Neural progenitor cell (in vitro differentiated cells): Measurements from ENCODE around the gene NPR2. TPM values are rescaled to one million over a fixed set of nuclear protein-coding genes. Genes with fewer than 3 reads are reported as not detected.

Experiments
- DNase-seq: peaks from one replicate; pipeline ENCODE4 v3.0.0-alpha.2; 2016; ENCODE audit warnings: low spot score
- H2AFZ ChIP-seq: fragments of 200-600 bp; sonication (generic); replicated peaks from 2 replicates; pipeline ENCODE4 v1.6.1; 2016; ENCODE audit warnings: antibody characterized with exemption
- H3F3A ChIP-seq: fragments of 200-600 bp; sonication (generic); 2 replicates; pipeline ENCODE4 v1.6.1; 2016; ENCODE audit warnings: antibody characterized with exemption, low read depth
- H3K27ac ChIP-seq: fragments of 200-600 bp; sonication (generic); 2 replicates; pipeline ENCODE4 v1.5.1; 2016; ENCODE audit warnings: mild to moderate bottlenecking
- H3K27me3 ChIP-seq: fragments of 200-600 bp; sonication (generic); 2 replicates; pipeline ENCODE4 v1.6.1; 2016; ENCODE audit warnings: mild to moderate bottlenecking, moderate library complexity
- H3K36me3 ChIP-seq: fragments of 200-600 bp; sonication (generic); 2 replicates; pipeline ENCODE4 v1.5.1; 2016
- H3K4me1 ChIP-seq: fragments of 200-600 bp; sonication (generic); 2 replicates; pipeline ENCODE4 v1.6.1; 2016; ENCODE audit warnings: mixed run types
- H3K4me2 ChIP-seq: fragments of 200-600 bp; sonication (generic); 2 replicates; pipeline ENCODE4 v1.6.1; 2016
- H3K4me3 ChIP-seq: fragments of 200-600 bp; sonication (generic); 2 replicates; pipeline ENCODE4 v1.5.1; 2016
- H3K79me2 ChIP-seq: fragments of 200-600 bp; sonication (generic); 2 replicates; pipeline ENCODE4 v1.6.1; 2016; ENCODE audit warnings: low read depth
- H3K9ac ChIP-seq: fragments of 200-600 bp; sonication (generic); 2 replicates; pipeline ENCODE4 v1.6.1; 2016
- H3K9me3 ChIP-seq: fragments of 200-600 bp; sonication (generic); 2 replicates; pipeline ENCODE4 v1.5.1; 2016; ENCODE audit warnings: low read depth
- H4K20me1 ChIP-seq: fragments of 200-600 bp; sonication (generic); 2 replicates; pipeline ENCODE4 v1.6.1; 2016; ENCODE audit warnings: low read depth
- H3K27ac Mint-ChIP-seq: 3 replicates; pipeline ENCODE4 v1.8.0; 2021; ENCODE audit warnings: mixed read lengths
- H3K27me3 Mint-ChIP-seq: 2 replicates; pipeline ENCODE4 v1.8.0; 2022; ENCODE audit warnings: low read depth, mild to moderate bottlenecking, inconsistent platforms, moderate library complexity, mixed read lengths; ENCODE audit not compliant: insufficient read depth
- H3K36me3 Mint-ChIP-seq: 3 replicates; pipeline ENCODE4 v1.8.0; 2021; ENCODE audit warnings: mixed read lengths
- H3K4me1 Mint-ChIP-seq: 3 replicates; pipeline ENCODE4 v1.8.0; 2021; ENCODE audit warnings: mixed read lengths
- H3K4me3 Mint-ChIP-seq: 3 replicates; pipeline ENCODE4 v1.8.0; 2021; ENCODE audit warnings: mild to moderate bottlenecking, moderate library complexity, mixed read lengths
- H3K9me3 Mint-ChIP-seq: 3 replicates; pipeline ENCODE4 v1.8.0; 2020; ENCODE audit warnings: mixed read lengths
- EZH2 ChIP-seq: fragments of 200-600 bp; sonication (generic); IDR thresholded peaks from 2 replicates; pipeline ENCODE4 v1.6.1; 2017; ENCODE audit warnings: antibody characterized with exemption, mild to moderate bottlenecking, moderate library complexity
- EZH2phosphoT487 ChIP-seq: fragments of 200-600 bp; sonication (generic); IDR thresholded peaks from 2 replicates; pipeline ENCODE4 v1.6.1; 2017; ENCODE audit warnings: antibody characterized with exemption
- total RNA-seq: library from RNA; depleted of rRNA; stranded (reverse); fragments of >200 nt; gene quantifications from 2 replicates; pipeline ENCODE4 v1.2.3, GENCODE V29; 2015; ENCODE audit warnings: low replicate concordance
- TF ChIP-seq, protein P1 (sequence below): fragments of 200-600 bp; sonication (generic); IDR thresholded peaks from 2 replicates; pipeline ENCODE4 v1.5.1; 2017; ENCODE audit warnings: antibody characterized with exemption, mild to moderate bottlenecking

Gene NPR2
- total RNA-seq, 1 donor from 2014 or later = 5.6 TPM

DNA sequence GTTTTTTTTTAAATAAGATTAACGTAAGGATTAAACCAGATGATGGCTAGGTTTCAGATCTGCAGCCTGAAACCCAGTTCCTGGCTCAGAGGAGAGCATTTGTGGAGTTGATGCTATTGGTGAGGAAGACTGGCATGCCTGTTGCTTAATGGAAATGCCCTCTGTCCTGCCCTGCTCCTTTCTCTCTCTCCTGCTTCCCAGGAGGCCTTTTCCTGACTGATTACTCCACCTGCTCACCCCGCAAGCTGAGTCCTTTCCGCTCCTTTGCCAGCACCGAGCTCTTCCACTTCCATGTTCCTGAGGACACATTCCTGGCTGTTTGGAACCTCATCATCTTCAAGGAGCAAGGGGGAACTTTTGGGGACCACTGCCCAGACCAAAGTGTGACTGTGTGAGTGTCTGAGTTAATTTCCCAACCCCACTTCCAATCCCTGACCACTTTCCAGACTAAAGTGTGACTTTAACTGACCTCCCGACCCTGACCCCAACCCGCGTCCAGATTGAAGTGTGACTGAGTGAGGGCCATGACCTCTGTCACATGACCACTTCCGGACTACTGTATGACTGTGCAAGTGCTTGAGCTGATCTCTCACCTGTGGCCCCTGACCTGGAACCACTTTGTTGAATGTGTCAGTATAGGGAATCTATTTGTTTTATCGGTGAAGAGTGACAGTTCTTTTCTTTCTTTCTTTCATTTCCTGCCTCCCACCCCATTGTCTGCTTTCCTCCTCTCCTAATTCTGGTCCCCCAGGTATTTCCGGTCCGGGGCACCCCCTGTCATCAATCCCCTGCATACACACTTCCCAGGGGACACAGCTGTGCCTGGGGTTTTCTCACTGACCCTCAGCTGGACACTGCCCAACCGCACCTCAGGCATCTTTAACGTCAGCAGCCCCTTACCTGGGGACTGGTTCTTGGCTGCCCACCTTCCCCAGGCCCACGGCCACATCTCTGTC, 43.1 kb downstream of the NPR2 start:
- Histone ChIP-seq H3K36me3 (no peaks in the 10 kb centered on the region), H2AFZ (no peak overlapping the region), H3K27ac (no peak overlapping the region), H4K20me1 (peaks cover 7% of the 10 kb centered on the region), H3F3A (peaks cover 2% of the 10 kb centered on the region), H3K9ac (no peak overlapping the region), H3K4me1 (peaks cover 7% of the 10 kb centered on the region), H3K27me3 (no peaks in the 10 kb centered on the region), H3K9me3 (no peaks in the 10 kb centered on the region), H3K79me2 (no peaks in the 10 kb centered on the region), H3K4me2 (no peak overlapping the region), H3K4me3 (no peak overlapping the region)
- H3K4me3 Mint-ChIP-seq = no peak overlapping the region
- peaks cover 2% of the 10 kb centered on the region for H3K27me3 Mint-ChIP-seq
- H3K27ac Mint-ChIP-seq = peak overlapping the region; percentile 46
- H3K4me1 Mint-ChIP-seq = peaks cover 32% of the 10 kb centered on the region
- peaks cover 4% of the 10 kb centered on the region for H3K36me3 Mint-ChIP-seq
- DNase-seq = no peak
- TF ChIP-seq, protein P1, sequence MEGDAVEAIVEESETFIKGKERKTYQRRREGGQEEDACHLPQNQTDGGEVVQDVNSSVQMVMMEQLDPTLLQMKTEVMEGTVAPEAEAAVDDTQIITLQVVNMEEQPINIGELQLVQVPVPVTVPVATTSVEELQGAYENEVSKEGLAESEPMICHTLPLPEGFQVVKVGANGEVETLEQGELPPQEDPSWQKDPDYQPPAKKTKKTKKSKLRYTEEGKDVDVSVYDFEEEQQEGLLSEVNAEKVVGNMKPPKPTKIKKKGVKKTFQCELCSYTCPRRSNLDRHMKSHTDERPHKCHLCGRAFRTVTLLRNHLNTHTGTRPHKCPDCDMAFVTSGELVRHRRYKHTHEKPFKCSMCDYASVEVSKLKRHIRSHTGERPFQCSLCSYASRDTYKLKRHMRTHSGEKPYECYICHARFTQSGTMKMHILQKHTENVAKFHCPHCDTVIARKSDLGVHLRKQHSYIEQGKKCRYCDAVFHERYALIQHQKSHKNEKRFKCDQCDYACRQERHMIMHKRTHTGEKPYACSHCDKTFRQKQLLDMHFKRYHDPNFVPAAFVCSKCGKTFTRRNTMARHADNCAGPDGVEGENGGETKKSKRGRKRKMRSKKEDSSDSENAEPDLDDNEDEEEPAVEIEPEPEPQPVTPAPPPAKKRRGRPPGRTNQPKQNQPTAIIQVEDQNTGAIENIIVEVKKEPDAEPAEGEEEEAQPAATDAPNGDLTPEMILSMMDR = no peak
- TF ChIP-seq EZH2 = no peak
- TF ChIP-seq EZH2phosphoT487 = no peak
- no peaks in the 10 kb centered on the region for H3K9me3 Mint-ChIP-seq

DNA sequence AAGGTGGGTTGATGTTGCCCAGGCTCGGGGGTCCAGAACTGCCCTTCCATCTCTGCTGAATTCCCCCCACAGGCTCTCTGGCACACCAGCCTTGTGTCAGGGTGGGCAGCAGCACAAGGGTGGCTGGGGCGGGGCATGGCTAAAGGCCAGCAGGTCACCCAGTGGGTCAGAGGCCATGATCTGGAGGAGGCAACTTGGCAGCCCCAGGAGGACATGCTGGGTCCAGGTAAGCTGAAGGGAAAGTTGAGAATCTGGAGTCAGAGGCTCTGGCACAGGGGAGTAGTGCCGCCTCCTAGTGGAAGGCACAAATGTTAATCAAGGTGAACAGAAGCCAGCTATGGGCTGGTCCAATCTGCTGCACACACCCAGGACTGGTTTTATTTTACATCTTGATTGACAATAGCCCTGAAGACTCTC, 43.8 kb downstream of the NPR2 start:
- Mint-ChIP-seq H3K4me1 (peaks cover 29% of the 10 kb centered on the region), H3K36me3 (peaks cover 4% of the 10 kb centered on the region), H3K27me3 (peaks cover 2% of the 10 kb centered on the region), H3K27ac (no peak overlapping the region), H3K4me3 (no peak overlapping the region), H3K9me3 (no peaks in the 10 kb centered on the region)
- no peak overlapping the region for H3K27ac ChIP-seq
- H3K36me3 ChIP-seq = no peaks in the 10 kb centered on the region
- no peaks in the 10 kb centered on the region for H3F3A ChIP-seq
- H3K79me2 ChIP-seq = no peaks in the 10 kb centered on the region
- H3K4me1 ChIP-seq = peaks cover under 1% of the 10 kb centered on the region
- H2AFZ ChIP-seq = no peak overlapping the region
- H3K9me3 ChIP-seq = no peaks in the 10 kb centered on the region
- TF ChIP-seq EZH2phosphoT487 = no peak
- TF ChIP-seq, protein P1 = peak; percentile 55
- no peak for TF ChIP-seq EZH2
- H4K20me1 ChIP-seq = peaks cover 7% of the 10 kb centered on the region
- H3K27me3 ChIP-seq = no peaks in the 10 kb centered on the region
- H3K4me3 ChIP-seq = no peak overlapping the region
- no peak overlapping the region for H3K4me2 ChIP-seq
- H3K9ac ChIP-seq = no peak overlapping the region
- DNase-seq = peak; percentile 42

DNA sequence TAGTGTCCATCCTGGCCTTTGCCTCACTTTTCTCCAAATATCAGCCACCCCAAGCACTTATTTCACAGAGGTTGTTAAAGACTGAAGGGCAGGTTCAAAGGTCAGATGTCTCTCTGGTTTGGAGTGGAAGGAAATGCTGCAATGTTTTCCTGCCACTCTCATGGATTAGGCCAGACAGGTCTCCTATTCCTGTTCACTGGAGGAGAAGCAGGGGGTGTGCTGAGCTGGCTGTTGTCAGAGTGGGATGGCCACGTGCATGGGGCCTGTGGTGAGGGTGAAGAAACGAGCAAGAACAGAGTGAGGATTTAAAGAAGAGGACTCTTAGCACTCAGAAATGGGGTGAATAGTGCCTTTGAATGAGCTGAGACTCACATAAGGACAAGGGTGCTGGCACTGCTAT, 44.4 kb downstream of the NPR2 start:
- no peak overlapping the region for H2AFZ ChIP-seq
- peaks cover 4% of the 10 kb centered on the region for H3K36me3 Mint-ChIP-seq
- H3K27ac Mint-ChIP-seq = no peak overlapping the region
- H4K20me1 ChIP-seq = peaks cover 4% of the 10 kb centered on the region
- no peaks in the 10 kb centered on the region for H3K36me3 ChIP-seq
- H3K79me2 ChIP-seq = no peaks in the 10 kb centered on the region
- TF ChIP-seq EZH2 = no peak
- TF ChIP-seq EZH2phosphoT487 = no peak
- TF ChIP-seq, protein P1 = no peak
- H3K9ac ChIP-seq = no peak overlapping the region
- H3K27me3 ChIP-seq = no peaks in the 10 kb centered on the region
- H3K9me3 ChIP-seq = no peaks in the 10 kb centered on the region
- no peaks in the 10 kb centered on the region for H3F3A ChIP-seq
- no peak overlapping the region for H3K4me2 ChIP-seq
- H3K27me3 Mint-ChIP-seq = peaks cover 2% of the 10 kb centered on the region
- H3K9me3 Mint-ChIP-seq = no peaks in the 10 kb centered on the region
- no peak overlapping the region for H3K27ac ChIP-seq
- no peak overlapping the region for H3K4me3 Mint-ChIP-seq
- H3K4me1 ChIP-seq = no peaks in the 10 kb centered on the region
- H3K4me3 ChIP-seq = no peak overlapping the region
- no peak for DNase-seq
- H3K4me1 Mint-ChIP-seq = peaks cover 26% of the 10 kb centered on the region
